MM.1S (cell line): ENCODE results near the gene IRAK4.

Experiments used
- CTCF ChIP-seq: fragments of 300-600 bp; sonication (generic); IDR thresholded peaks from 2 replicates; pipeline ENCODE4 v1.5.1; 2016; ENCODE audit warnings: antibody characterized with exemption, low read length, mixed read lengths
- EZH2 ChIP-seq: fragments of 300-600 bp; sonication (generic); optimal IDR thresholded peaks from 2 replicates; pipeline ENCODE3; 2017; ENCODE audit warnings: low read depth, mild to moderate bottlenecking, antibody characterized with exemption, low read length, mixed read lengths
- EZH2phosphoT487 ChIP-seq: fragments of 300-600 bp; sonication (generic); IDR thresholded peaks from 2 replicates; pipeline ENCODE4 v1.6.1; 2018; ENCODE audit warnings: antibody characterized with exemption, low read length

DNA sequence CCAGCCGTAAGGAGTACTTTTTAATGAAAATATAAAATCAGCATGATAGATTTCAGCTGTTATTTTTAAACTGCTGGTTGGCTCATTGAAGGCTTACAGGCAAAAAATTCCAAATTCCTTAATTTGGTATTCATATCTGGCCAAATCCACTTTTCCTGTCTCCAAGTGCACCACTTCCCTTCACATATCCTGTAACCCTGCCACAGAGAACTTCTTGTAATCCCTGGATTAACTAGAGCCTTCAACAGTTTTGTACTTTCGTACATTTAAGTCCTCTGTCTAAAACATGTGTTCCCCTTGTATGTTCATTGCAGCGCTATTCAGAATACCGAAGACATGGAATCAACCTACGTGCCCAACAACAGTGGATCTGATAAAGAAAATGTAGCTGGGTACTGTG is 9.7 kb upstream of the IRAK4 start:
- no peak for TF ChIP-seq CTCF
- TF ChIP-seq EZH2, result no peak
- TF ChIP-seq EZH2phosphoT487, result no peak
